AG10803 (cell line): ENCODE results near the gene RABEP2.

Source experiments
- DNase-seq: peaks from one replicate; pipeline ENCODE4 v3.0.0; 2010; ENCODE audit warnings: low read depth
- H3K4me3 ChIP-seq: 2 replicates; pipeline ENCODE4 v1.5.1; 2011; ENCODE audit warnings: mild to moderate bottlenecking, low read length, control low read depth
- TF ChIP-seq, protein P1 (sequence below): conservative IDR thresholded peaks from 2 replicates; pipeline ENCODE4 v1.5.1; 2011; ENCODE audit warnings: mild to moderate bottlenecking, low read length, control low read depth, inconsistent platforms

RABEP2 gene

DNA sequence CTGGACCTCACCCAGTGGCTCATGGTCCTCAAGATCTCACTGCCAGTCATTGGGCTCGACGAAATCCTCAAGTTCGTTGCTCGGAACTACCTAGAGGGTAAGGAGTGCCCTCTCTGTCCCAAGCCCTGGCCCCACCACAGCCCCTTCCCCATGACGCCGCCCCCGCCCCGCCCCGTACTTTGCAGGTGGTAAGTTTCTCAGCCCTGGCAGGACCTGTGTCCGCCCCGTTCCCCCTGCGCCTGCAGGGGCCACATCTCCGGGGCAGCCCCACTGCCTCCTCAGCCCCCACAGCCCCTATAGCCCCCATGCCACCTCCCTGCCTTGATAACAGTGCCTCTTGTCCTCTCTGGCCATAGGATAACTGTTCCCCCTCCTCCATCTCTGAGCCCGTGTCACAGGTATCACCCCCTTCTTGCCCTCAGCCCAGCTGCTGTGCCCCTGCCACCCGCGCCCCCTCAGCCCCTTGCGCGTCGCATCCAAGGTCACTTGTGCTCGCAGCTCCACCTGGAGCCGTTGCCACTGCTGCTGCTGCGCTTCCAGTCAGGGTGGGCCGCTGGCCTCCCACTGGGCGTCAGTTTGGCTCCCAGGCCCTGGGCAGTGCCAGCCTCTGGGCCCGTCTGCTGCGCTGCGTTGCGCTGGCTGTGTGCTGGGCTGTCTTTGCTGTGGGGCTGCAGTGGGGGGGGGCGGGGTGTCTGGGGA is 21.5 kb downstream of the RABEP2 start:
- no peak for DNase-seq
- TF ChIP-seq, protein P1, sequence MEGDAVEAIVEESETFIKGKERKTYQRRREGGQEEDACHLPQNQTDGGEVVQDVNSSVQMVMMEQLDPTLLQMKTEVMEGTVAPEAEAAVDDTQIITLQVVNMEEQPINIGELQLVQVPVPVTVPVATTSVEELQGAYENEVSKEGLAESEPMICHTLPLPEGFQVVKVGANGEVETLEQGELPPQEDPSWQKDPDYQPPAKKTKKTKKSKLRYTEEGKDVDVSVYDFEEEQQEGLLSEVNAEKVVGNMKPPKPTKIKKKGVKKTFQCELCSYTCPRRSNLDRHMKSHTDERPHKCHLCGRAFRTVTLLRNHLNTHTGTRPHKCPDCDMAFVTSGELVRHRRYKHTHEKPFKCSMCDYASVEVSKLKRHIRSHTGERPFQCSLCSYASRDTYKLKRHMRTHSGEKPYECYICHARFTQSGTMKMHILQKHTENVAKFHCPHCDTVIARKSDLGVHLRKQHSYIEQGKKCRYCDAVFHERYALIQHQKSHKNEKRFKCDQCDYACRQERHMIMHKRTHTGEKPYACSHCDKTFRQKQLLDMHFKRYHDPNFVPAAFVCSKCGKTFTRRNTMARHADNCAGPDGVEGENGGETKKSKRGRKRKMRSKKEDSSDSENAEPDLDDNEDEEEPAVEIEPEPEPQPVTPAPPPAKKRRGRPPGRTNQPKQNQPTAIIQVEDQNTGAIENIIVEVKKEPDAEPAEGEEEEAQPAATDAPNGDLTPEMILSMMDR, result no peak
- H3K4me3 ChIP-seq, result no peak overlapping the region

DNA sequence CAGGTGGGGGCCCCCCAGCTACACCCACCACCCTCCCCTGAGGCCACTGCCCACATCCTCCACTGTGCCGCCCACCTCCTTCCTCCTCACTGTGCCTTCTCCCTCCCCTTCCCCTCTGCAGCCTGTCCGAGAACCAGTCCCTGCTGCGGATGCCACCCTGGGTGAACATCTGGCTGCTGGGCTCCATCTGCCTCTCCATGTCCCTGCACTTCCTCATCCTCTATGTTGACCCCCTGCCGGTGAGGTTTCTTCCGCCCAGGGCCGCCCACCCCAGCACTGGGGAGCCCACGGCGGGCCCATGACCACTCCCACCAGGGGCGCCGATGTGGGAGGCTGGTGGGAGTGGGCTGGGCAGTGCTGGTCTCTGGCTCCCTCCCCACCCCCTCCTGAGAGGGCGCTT is 22.1 kb downstream of the RABEP2 start:
- DNase-seq, result no peak
- TF ChIP-seq, protein P1, result no peak
- H3K4me3 ChIP-seq, result no peak overlapping the region

DNA sequence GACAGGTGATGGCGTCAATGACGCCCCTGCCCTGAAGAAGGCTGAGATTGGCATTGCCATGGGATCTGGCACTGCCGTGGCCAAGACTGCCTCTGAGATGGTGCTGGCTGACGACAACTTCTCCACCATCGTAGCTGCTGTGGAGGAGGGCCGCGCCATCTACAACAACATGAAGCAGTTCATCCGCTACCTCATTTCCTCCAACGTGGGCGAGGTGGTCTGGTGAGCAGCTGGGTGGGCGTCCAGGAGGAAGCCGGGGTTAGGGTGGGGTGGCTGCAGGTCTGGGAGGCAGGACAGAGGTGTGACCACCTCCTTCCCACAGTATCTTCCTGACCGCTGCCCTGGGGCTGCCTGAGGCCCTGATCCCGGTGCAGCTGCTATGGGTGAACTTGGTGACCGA is 23.2 kb downstream of the RABEP2 start:
- no peak for DNase-seq
- H3K4me3 ChIP-seq, result no peak overlapping the region
- TF ChIP-seq, protein P1, result no peak

DNA sequence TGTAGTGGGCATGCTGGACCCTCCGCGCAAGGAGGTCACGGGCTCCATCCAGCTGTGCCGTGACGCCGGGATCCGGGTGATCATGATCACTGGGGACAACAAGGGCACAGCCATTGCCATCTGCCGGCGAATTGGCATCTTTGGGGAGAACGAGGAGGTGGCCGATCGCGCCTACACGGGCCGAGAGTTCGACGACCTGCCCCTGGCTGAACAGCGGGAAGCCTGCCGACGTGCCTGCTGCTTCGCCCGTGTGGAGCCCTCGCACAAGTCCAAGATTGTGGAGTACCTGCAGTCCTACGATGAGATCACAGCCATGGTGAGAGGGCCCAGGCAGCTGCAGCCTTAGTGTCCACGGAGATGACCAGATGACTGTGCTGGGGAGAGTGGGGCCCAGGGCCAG is 24.4 kb downstream of the RABEP2 start:
- DNase-seq, result no peak
- no peak overlapping the region for H3K4me3 ChIP-seq
- TF ChIP-seq, protein P1, result no peak

DNA sequence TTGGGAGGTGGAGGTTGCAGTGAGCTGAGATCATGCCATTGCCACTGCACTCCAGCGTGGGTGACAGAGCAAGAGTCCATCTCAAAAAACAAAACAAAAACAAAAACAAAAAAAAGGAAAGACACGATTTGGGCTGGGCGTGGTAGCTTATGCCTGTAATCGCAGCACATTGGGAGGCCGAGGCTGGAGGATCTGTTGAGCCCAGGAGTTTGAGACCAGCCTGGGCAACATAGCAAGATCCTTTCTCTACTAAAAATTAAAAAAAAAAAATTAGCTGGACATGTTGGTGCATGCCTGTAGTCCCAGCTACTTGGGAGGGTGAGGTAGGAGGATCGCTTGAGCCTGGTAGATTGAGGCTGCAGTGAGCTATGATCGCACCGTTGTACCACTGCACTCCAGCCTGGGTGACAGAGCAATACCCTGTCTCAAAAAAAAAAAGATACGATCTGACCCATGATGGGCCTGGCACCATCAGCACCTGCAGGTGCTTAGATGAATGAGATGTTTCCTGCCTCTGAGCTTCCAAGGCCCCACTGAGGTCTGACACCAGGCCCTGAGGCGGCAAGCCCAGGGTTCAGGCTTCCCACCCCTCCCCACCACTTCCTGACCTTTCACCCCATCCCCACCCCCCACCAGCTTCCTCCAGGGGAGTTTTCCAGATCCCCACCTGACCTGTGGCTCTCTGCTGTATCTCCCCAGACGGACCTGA is 25.0 kb downstream of the RABEP2 start:
- TF ChIP-seq, protein P1, result no peak
- H3K4me3 ChIP-seq, result no peak overlapping the region
- no peak for DNase-seq

DNA sequence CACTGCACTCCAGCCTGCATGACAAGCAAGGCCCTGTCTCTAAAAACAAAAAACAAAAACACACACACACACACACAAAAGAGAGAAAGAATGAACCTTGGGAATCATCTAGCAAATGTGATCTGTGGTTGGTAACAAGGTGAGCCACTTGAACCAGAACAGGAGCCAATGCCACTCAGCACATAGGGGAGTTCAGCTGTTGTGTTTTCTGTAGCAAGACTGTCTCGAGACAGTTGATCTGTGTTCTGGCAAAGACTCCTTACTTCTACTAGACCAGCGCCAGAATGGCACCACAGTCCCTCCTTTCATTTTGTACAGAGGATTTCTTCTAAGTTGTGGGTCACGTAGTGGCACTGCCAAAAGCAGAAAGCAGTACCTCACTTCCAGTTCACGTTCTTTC is 26.1 kb downstream of the RABEP2 start:
- H3K4me3 ChIP-seq, result no peak overlapping the region
- no peak for DNase-seq
- TF ChIP-seq, protein P1, result no peak

DNA sequence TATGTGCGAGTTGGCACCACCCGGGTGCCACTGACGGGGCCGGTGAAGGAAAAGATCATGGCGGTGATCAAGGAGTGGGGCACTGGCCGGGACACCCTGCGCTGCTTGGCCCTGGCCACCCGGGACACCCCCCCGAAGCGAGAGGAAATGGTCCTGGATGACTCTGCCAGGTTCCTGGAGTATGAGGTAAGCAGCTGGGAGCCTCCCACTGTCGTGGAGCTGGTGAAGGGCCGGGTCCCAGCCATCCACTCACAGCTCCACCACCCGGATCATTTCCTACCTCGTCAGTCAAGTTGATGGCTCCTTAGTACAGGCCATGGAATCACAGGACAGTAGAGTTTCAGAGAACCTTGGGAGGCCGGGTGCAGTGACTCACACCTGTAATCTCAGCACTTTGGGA is 26.8 kb downstream of the RABEP2 start:
- TF ChIP-seq, protein P1, result no peak
- no peak overlapping the region for H3K4me3 ChIP-seq
- no peak for DNase-seq
